ENCODE results near the gene PFKL. TPM values are rescaled to one million over a fixed set of nuclear protein-coding genes. Genes with fewer than 3 reads are reported as not detected.

PFKL gene
- total and polyA plus RNA-seq, 2 of the 8 experiments (the other 6 are each of a cell fraction or from before 2014, with no cell fraction given) = 80.2 to 82.3 TPM

DNA sequence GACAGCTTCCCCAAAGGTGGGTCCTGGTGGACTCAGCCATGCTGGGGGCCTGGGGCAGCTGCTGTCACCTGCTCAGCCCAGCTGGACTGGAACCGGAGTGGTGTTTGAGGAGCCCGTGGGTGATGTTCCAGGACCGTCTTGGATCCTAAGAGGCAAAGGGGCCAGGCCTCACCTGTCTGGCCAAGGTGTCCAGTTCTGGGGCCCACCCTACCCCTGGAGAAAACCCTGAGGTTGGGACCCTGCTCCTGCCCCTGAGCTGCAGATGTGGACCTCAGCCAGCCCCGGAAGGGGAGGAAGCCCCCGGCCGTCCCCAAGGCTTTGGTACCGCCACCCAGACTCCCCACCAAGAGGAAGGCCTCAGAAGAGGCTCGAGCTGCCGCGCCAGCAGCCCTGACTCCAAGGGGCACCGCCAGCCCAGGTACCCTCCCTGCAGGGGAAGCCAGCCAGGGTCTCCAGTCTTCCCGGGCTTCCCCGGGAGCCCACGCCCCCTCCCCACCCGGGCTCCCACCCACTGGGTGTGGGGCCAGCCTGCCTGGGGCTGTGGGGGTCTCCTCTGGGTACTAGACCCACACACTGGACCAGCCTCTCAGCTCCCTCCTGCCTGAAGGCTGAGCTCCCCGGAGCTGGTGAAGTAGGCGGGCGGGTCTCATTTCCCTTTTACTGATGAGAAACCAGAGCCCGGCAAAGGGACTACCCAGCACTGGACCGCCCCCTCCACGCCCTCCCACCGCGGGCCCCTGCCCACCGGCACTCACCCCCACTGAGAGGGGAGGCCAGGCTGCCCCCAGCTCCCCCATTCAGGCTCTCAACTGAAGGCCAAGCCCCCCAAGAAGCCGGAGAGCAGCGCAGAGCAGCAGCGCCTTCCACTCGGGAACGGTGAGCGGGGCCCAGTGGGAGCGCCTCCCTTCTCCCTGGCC, 12.9 kb upstream of the PFKL start (continued):
- TF ChIP-seq, protein P1, sequence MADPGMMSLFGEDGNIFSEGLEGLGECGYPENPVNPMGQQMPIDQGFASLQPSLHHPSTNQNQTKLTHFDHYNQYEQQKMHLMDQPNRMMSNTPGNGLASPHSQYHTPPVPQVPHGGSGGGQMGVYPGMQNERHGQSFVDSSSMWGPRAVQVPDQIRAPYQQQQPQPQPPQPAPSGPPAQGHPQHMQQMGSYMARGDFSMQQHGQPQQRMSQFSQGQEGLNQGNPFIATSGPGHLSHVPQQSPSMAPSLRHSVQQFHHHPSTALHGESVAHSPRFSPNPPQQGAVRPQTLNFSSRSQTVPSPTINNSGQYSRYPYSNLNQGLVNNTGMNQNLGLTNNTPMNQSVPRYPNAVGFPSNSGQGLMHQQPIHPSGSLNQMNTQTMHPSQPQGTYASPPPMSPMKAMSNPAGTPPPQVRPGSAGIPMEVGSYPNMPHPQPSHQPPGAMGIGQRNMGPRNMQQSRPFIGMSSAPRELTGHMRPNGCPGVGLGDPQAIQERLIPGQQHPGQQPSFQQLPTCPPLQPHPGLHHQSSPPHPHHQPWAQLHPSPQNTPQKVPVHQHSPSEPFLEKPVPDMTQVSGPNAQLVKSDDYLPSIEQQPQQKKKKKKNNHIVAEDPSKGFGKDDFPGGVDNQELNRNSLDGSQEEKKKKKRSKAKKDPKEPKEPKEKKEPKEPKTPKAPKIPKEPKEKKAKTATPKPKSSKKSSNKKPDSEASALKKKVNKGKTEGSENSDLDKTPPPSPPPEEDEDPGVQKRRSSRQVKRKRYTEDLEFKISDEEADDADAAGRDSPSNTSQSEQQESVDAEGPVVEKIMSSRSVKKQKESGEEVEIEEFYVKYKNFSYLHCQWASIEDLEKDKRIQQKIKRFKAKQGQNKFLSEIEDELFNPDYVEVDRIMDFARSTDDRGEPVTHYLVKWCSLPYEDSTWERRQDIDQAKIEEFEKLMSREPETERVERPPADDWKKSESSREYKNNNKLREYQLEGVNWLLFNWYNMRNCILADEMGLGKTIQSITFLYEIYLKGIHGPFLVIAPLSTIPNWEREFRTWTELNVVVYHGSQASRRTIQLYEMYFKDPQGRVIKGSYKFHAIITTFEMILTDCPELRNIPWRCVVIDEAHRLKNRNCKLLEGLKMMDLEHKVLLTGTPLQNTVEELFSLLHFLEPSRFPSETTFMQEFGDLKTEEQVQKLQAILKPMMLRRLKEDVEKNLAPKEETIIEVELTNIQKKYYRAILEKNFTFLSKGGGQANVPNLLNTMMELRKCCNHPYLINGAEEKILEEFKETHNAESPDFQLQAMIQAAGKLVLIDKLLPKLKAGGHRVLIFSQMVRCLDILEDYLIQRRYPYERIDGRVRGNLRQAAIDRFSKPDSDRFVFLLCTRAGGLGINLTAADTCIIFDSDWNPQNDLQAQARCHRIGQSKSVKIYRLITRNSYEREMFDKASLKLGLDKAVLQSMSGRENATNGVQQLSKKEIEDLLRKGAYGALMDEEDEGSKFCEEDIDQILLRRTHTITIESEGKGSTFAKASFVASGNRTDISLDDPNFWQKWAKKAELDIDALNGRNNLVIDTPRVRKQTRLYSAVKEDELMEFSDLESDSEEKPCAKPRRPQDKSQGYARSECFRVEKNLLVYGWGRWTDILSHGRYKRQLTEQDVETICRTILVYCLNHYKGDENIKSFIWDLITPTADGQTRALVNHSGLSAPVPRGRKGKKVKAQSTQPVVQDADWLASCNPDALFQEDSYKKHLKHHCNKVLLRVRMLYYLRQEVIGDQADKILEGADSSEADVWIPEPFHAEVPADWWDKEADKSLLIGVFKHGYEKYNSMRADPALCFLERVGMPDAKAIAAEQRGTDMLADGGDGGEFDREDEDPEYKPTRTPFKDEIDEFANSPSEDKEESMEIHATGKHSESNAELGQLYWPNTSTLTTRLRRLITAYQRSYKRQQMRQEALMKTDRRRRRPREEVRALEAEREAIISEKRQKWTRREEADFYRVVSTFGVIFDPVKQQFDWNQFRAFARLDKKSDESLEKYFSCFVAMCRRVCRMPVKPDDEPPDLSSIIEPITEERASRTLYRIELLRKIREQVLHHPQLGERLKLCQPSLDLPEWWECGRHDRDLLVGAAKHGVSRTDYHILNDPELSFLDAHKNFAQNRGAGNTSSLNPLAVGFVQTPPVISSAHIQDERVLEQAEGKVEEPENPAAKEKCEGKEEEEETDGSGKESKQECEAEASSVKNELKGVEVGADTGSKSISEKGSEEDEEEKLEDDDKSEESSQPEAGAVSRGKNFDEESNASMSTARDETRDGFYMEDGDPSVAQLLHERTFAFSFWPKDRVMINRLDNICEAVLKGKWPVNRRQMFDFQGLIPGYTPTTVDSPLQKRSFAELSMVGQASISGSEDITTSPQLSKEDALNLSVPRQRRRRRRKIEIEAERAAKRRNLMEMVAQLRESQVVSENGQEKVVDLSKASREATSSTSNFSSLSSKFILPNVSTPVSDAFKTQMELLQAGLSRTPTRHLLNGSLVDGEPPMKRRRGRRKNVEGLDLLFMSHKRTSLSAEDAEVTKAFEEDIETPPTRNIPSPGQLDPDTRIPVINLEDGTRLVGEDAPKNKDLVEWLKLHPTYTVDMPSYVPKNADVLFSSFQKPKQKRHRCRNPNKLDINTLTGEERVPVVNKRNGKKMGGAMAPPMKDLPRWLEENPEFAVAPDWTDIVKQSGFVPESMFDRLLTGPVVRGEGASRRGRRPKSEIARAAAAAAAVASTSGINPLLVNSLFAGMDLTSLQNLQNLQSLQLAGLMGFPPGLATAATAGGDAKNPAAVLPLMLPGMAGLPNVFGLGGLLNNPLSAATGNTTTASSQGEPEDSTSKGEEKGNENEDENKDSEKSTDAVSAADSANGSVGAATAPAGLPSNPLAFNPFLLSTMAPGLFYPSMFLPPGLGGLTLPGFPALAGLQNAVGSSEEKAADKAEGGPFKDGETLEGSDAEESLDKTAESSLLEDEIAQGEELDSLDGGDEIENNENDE (IDR thresholded peaks at IDR 0.05; ENCODE audit: insufficient replicate concordance, low read length) = no peak
- TF ChIP-seq EZH2 (IDR thresholded peaks at IDR 0.05; ENCODE audit: low read depth, low read length, severe bottlenecking) (no peak), ZNF274 (IDR thresholded peaks at IDR 0.05; ENCODE audit: borderline replicate concordance, extremely low read depth, low read length) (no peak), TEAD4 (IDR thresholded peaks at IDR 0.05; ENCODE audit: low read depth, low read length) (no peak), CEBPB (IDR thresholded peaks at IDR 0.05; ENCODE audit: low read depth, low read length) (no peak), SAP30 (IDR thresholded peaks at IDR 0.05; ENCODE audit: insufficient read depth, insufficient replicate concordance, low read length) (no peak), POLR2AphosphoS5 (IDR thresholded peaks at IDR 0.05; ENCODE audit: low read depth, low read length) (no peak), TAF1 (IDR thresholded peaks at IDR 0.05; ENCODE audit: low read depth, low read length) (no peak), SP2 (IDR thresholded peaks at IDR 0.05; ENCODE audit: low read length) (no peak)
- TF ChIP-seq, protein P2, sequence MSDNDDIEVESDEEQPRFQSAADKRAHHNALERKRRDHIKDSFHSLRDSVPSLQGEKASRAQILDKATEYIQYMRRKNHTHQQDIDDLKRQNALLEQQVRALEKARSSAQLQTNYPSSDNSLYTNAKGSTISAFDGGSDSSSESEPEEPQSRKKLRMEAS (IDR thresholded peaks at IDR 0.05) = no peak

All from H1 (cell line).